SK-N-SH (cell line): ENCODE results near the gene MAOB. TPM values are rescaled to one million over a fixed set of nuclear protein-coding genes. Genes with fewer than 3 reads are reported as not detected.

ENCODE experiments used
- CTCF ChIA-PET: fragments of 300-600, 350-600 bp; formaldehyde crosslinking; extraction: SDS; loops from one replicate; lab custom pipeline; 2021; lab: Yijun Ruan, JAX
- POLR2A ChIA-PET: fragments of 350-600 bp; sonication (Branson Sonifier 250); formaldehyde crosslinking; extraction: SDS; loops from one replicate; lab custom pipeline; 2020; ENCODE audit warnings: antibody characterized with exemption, inconsistent platforms; lab: Yijun Ruan, JAX
- DNase-seq: peaks from one replicate; pipeline ENCODE4 v3.0.0; 2012
- H2AFZ ChIP-seq: fragments of 200-600 bp; sonication (generic); 2 replicates; pipeline ENCODE4 v1.8.1; 2016; ENCODE audit warnings: antibody characterized with exemption, mild to moderate bottlenecking, low read depth
- H3F3A ChIP-seq: fragments of 200-600 bp; sonication (generic); replicated peaks from 2 replicates; pipeline ENCODE3; 2016; ENCODE audit warnings: antibody characterized with exemption, mild to moderate bottlenecking; ENCODE audit not compliant: insufficient read depth
- H3K27ac ChIP-seq, 2 experiments: fragments of 200-500 bp in 1 of 2; fragments of 200-600 bp in 1 of 2; sonication (Bioruptor generic) in 1 of 2; sonication (generic), shearing (Covaris generic) in 1 of 2; 2 replicates each; pipeline versions ENCODE4 v1.5.1 to v1.6.1; 2014 to 2016; ENCODE audit warnings: low read depth in 2 of 2, inconsistent platforms in 1 of 2, low read length in 1 of 2, mild to moderate bottlenecking in 1 of 2, mixed read lengths in 1 of 2
- H3K27me3 ChIP-seq: fragments of 200-600 bp; sonication (generic), shearing (Covaris generic); 2 replicates; pipeline ENCODE4 v1.6.1; 2016; ENCODE audit warnings: mixed run types; ENCODE audit not compliant: insufficient read depth
- H3K36me3 ChIP-seq, 2 experiments: fragments of 200-500 bp in 1 of 2; fragments of 200-600 bp in 1 of 2; sonication (Bioruptor generic) in 1 of 2; sonication (generic) in 1 of 2; replicated peaks in 1 of 2; 2 replicates each; pipeline versions ENCODE3 to v1.5.1; 2014 to 2016; ENCODE audit warnings: low read length in 1 of 2, mild to moderate bottlenecking in 1 of 2; ENCODE audit not compliant: insufficient read depth in 2 of 2, control insufficient read depth in 1 of 2
- H3K4me1 ChIP-seq, 2 experiments: fragments of 200-500 bp in 1 of 2; fragments of 200-600 bp in 1 of 2; sonication (Bioruptor generic) in 1 of 2; sonication (generic), shearing (Covaris generic) in 1 of 2; 2 replicates each; pipeline versions ENCODE4 v1.5.1 to v1.6.1; 2014 to 2016; ENCODE audit warnings: low read depth in 1 of 2, low read length in 1 of 2, mixed run types in 1 of 2; ENCODE audit not compliant: insufficient read depth in 2 of 2, control insufficient read depth in 1 of 2
- H3K4me2 ChIP-seq: fragments of 200-600 bp; sonication (generic), shearing (Covaris generic); 2 replicates; pipeline ENCODE4 v1.6.1; 2017; ENCODE audit warnings: mixed run types
- H3K4me3 ChIP-seq, 2 experiments: fragments of 200-500 bp in 1 of 2; fragments of 200-600 bp in 1 of 2; sonication (Bioruptor generic) in 1 of 2; sonication (generic), shearing (Covaris generic) in 1 of 2; 2 replicates each; pipeline versions ENCODE4 v1.5.1 to v1.8.1; 2014 to 2016; ENCODE audit warnings: low read depth in 2 of 2, inconsistent platforms in 1 of 2, low read length in 1 of 2, mild to moderate bottlenecking in 1 of 2, mixed read lengths in 1 of 2, moderate library complexity in 1 of 2
- H3K79me2 ChIP-seq: fragments of 200-600 bp; sonication (generic); 2 replicates; pipeline ENCODE4 v1.8.1; 2017; ENCODE audit warnings: mild to moderate bottlenecking; ENCODE audit not compliant: insufficient read depth
- H3K9ac ChIP-seq: fragments of 200-600 bp; sonication (generic); 2 replicates; pipeline ENCODE4 v1.6.1; 2017; ENCODE audit warnings: mixed run types
- H3K9me2 ChIP-seq: fragments of 200-600 bp; sonication (generic); 2 replicates; pipeline ENCODE4 v1.6.1; 2017; ENCODE audit warnings: mixed run types
- H3K9me3 ChIP-seq: fragments of 200-600 bp; sonication (generic); 2 replicates; pipeline ENCODE4 v1.6.1; 2017; ENCODE audit warnings: mixed run types, mild to moderate bottlenecking, moderate library complexity
- H4K20me1 ChIP-seq: fragments of 200-600 bp; sonication (generic); 2 replicates; pipeline ENCODE4 v1.6.1; 2017; ENCODE audit warnings: mild to moderate bottlenecking, mixed run types; ENCODE audit not compliant: insufficient read depth
- ELF1 ChIP-seq: IDR thresholded peaks from 2 replicates; pipeline ENCODE4 v1.4.0; 2012
- FOSL2 ChIP-seq: IDR thresholded peaks from 2 replicates; pipeline ENCODE4 v1.4.0; 2012; ENCODE audit warnings: low read depth, mild to moderate bottlenecking, moderate library complexity, borderline replicate concordance
- FOXJ3 ChIP-seq: sonication (generic); formaldehyde crosslinking; IDR thresholded peaks from 2 replicates; pipeline ENCODE4 v1.5.1; 2020; ENCODE audit warnings: mild to moderate bottlenecking, missing genetic modification reagents
- JUND ChIP-seq: IDR thresholded peaks from 2 replicates; pipeline ENCODE4 v1.4.0; 2012
- PBX3 ChIP-seq: IDR thresholded peaks from 2 replicates; pipeline ENCODE4; 2012
- POLR2AphosphoS5 ChIP-seq: IDR thresholded peaks from 2 replicates; pipeline ENCODE4 v1.6.1; 2012; ENCODE audit warnings: low read depth, low read length
- REST ChIP-seq: IDR thresholded peaks from 2 replicates; pipeline ENCODE4 v1.6.1; 2012; ENCODE audit warnings: mild to moderate bottlenecking, low read depth, low read length, moderate library complexity
- RXRA ChIP-seq: IDR thresholded peaks from 2 replicates; pipeline ENCODE4 v1.4.0; 2012; ENCODE audit warnings: low read depth, mild to moderate bottlenecking, borderline replicate concordance
- SMC3 ChIP-seq: IDR thresholded peaks from 2 replicates; pipeline ENCODE4 v1.6.1; 2012; ENCODE audit warnings: low read depth, low read length, improper control_type of control experiment
- TAF1 ChIP-seq: IDR thresholded peaks from 2 replicates; pipeline ENCODE4 v1.6.1; 2012; ENCODE audit warnings: low read depth, mild to moderate bottlenecking, low read length, moderate library complexity, borderline replicate concordance
- TEAD4 ChIP-seq: IDR thresholded peaks from 2 replicates; pipeline ENCODE4 v1.4.0; 2012; ENCODE audit warnings: mild to moderate bottlenecking, borderline replicate concordance; ENCODE audit not compliant: insufficient read depth
- USF2 ChIP-seq: fragments of 150-350 bp; IDR thresholded peaks from 2 replicates; pipeline ENCODE4 v1.6.1; 2017; ENCODE audit warnings: antibody characterized with exemption, low read length, low read depth, borderline replicate concordance
- YY1 ChIP-seq: IDR thresholded peaks from 2 replicates; pipeline ENCODE4 v1.4.0; 2012; ENCODE audit warnings: low read depth, mild to moderate bottlenecking
- ZBTB33 ChIP-seq: IDR thresholded peaks from 2 replicates; pipeline ENCODE4 v1.4.0; 2012; ENCODE audit warnings: low read depth, borderline replicate concordance
- WGBS: methylation state at CpG from one replicate; pipeline ENCODE4 v1.1.6; 2017; ENCODE audit warnings: low lambda C conversion rate; 5-methylcytosine and 5-hydroxymethylcytosine counted together
- polyA plus RNA-seq, 3 experiments: library from polyadenylated mRNA; depleted of rRNA; stranded (reverse); fragments of >200 nt; gene quantifications; 2 replicates each; pipeline ENCODE4 v1.2.3, GENCODE V29; 2012
- TF ChIP-seq, protein P1 (sequence below): fragments of 150-350 bp; IDR thresholded peaks from 2 replicates; pipeline ENCODE4 v1.6.1; 2016; ENCODE audit warnings: mild to moderate bottlenecking, low read depth, low read length
- TF ChIP-seq, protein P2 (sequence below): IDR thresholded peaks from 2 replicates; pipeline ENCODE4 v1.4.0; 2012; ENCODE audit warnings: low read depth

MAOB gene
- polyA plus RNA-seq, 1 of the 3 experiments (the other 2 are of a cell fraction): 0.92 TPM

DNA sequence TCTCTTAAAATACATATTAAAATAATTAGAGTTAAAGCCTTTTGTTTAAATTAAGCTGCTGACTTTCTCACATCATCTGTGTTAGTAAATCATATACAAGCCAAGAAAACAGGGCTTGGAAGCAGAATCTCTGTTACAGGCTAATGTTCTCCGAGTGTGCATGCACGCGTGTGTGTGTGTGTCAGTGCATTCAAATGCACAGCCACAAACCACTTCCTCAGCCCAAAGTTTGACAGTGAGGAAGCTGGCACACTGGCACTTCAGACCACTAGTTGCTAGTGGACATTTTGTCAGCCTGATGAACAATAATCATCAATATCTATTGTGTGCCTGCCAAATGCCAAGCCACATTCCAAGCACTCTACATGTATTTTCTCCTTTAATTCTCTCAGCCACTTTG, 5.6 kb downstream of the MAOB start:
- Histone ChIP-seq H3F3A (no peaks in the 10 kb centered on the region), H3K9me3 (no peaks in the 10 kb centered on the region), H3K79me2 (no peaks in the 10 kb centered on the region), H3K27me3 (no peaks in the 10 kb centered on the region), H3K36me3 (no peaks in the 10 kb centered on the region), H2AFZ (no peak overlapping the region), H4K20me1 (no peaks in the 10 kb centered on the region), H3K9ac (no peak overlapping the region), H3K4me2 (no peak overlapping the region), H3K4me1 (no peaks in the 10 kb centered on the region; a peak in 1 of 4 replicates), H3K27ac (no peak overlapping the region), H3K9me2 (no peaks in the 10 kb centered on the region), H3K4me3 (no peak overlapping the region)
- DNase-seq: no peak
- CTCF ChIA-PET: no interaction called here
- POLR2A ChIA-PET: no interaction called here
- WGBS: 62% methylated on average over 3 of the region's 3 CpGs
- TF ChIP-seq REST (no peak), YY1 (no peak), JUND (no peak), USF2 (no peak), TAF1 (no peak)
- TF ChIP-seq, protein P1, sequence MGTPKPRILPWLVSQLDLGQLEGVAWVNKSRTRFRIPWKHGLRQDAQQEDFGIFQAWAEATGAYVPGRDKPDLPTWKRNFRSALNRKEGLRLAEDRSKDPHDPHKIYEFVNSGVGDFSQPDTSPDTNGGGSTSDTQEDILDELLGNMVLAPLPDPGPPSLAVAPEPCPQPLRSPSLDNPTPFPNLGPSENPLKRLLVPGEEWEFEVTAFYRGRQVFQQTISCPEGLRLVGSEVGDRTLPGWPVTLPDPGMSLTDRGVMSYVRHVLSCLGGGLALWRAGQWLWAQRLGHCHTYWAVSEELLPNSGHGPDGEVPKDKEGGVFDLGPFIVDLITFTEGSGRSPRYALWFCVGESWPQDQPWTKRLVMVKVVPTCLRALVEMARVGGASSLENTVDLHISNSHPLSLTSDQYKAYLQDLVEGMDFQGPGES: no peak

DNA sequence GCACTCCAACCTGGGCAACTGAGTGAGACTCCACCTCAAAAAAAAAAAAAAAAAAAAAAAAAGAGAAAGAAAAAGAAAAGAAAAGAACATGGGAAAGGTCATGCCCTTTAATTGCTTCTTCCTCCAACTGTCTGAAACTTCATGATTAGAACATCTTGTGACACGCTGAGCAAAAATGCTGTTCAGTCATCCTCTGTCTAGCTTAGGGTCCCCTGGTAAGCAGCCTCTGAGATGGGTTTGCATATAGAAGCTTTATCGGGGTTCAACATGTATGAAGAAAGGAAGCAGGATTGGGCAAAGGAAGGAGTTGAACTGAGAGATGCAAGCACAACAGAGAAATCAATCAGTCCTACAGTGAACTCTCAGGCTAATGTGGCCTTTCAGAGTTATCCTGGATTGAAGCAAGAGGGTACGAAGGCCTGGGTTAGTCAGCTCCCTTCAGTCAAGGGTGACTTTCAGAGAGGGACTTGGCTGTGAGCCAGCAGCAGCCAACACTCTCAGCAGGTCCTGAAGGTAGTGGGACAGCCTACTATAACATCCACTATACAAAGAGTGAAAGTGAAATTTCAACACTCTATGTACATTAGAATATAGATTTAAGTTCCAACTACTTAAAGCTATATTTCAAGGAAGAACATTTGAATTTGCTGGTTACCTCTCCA, 11.4 kb downstream of the MAOB start:
- no peaks in the 10 kb centered on the region for H3K27me3 ChIP-seq
- H3F3A ChIP-seq: no peaks in the 10 kb centered on the region
- ChIA-PET POLR2A (no interaction called here), CTCF (interaction anchor here (0.8 to 1.2 kb wide), 2 partner anchors 8 to 35 kb away, joined by 3 read pairs; no protein-coding TSS in a partner anchor)
- no peaks in the 10 kb centered on the region for H3K9me3 ChIP-seq
- no peak overlapping the region for H2AFZ ChIP-seq
- H3K79me2 ChIP-seq: no peaks in the 10 kb centered on the region
- H3K9ac ChIP-seq: no peak overlapping the region
- H3K9me2 ChIP-seq: no peaks in the 10 kb centered on the region
- no peaks in the 10 kb centered on the region for H4K20me1 ChIP-seq
- no peak for DNase-seq
- H3K4me1 ChIP-seq: no peaks in the 10 kb centered on the region; a peak in 2 of 4 replicates
- no peaks in the 10 kb centered on the region for H3K36me3 ChIP-seq
- H3K4me2 ChIP-seq: no peak overlapping the region
- H3K4me3 ChIP-seq: no peak overlapping the region
- 47% methylated on average over 3 of the region's 3 CpGs for WGBS
- no peak overlapping the region for H3K27ac ChIP-seq
- TF ChIP-seq JUND: no peak
- TF ChIP-seq TEAD4: no peak
- TF ChIP-seq PBX3: no peak
- TF ChIP-seq TAF1: no peak
- TF ChIP-seq YY1: no peak
- TF ChIP-seq RXRA: no peak
- no peak for TF ChIP-seq ELF1
- TF ChIP-seq FOSL2: no peak
- TF ChIP-seq, protein P2, sequence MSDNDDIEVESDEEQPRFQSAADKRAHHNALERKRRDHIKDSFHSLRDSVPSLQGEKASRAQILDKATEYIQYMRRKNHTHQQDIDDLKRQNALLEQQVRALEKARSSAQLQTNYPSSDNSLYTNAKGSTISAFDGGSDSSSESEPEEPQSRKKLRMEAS: no peak
- no peak for TF ChIP-seq POLR2AphosphoS5
- no peak for TF ChIP-seq FOXJ3 (CRISPR knock-in tag)
- no peak for TF ChIP-seq SMC3
- no peak for TF ChIP-seq USF2
- TF ChIP-seq ZBTB33: no peak
